HepG2 (cell line): ENCODE data around the gene SCYL1. TPM values are rescaled to one million over a fixed set of nuclear protein-coding genes. Genes with fewer than 3 reads are reported as not detected.

Source experiments
- AKAP8 ChIP-seq: sonication (generic); formaldehyde crosslinking; IDR thresholded peaks from 2 replicates; pipeline ENCODE4 v1.5.1; 2020; ENCODE audit warnings: mild to moderate bottlenecking, missing genetic modification reagents
- BHLHE40 ChIP-seq: IDR thresholded peaks from 2 replicates; pipeline ENCODE4 v1.6.1; 2011; ENCODE audit warnings: low read length, improper control_type of control experiment
- RAD21 ChIP-seq: fragments of 450-650 bp; formaldehyde crosslinking; IDR thresholded peaks from 2 replicates; pipeline ENCODE4 v1.5.0; 2020; ENCODE audit warnings: mild to moderate bottlenecking
- SALL1 ChIP-seq: sonication (generic); formaldehyde crosslinking; IDR thresholded peaks from 2 replicates; pipeline ENCODE4 v1.8.0; 2022; ENCODE audit warnings: mild to moderate bottlenecking, missing genetic modification reagents
- THYN1 ChIP-seq: sonication (generic); formaldehyde crosslinking; IDR thresholded peaks from 2 replicates; pipeline ENCODE4 v1.8.1; 2023; ENCODE audit warnings: low read depth, mild to moderate bottlenecking, moderate library complexity, missing genetic modification reagents, borderline replicate concordance
- ZNF746 ChIP-seq: sonication (generic); formaldehyde crosslinking; IDR thresholded peaks from 2 replicates; pipeline ENCODE4 v1.8.0; 2022; ENCODE audit warnings: mild to moderate bottlenecking, missing genetic modification reagents
- polyA plus RNA-seq, 8 experiments: library from polyadenylated mRNA; depleted of rRNA in 3 of 8; stranded (reverse) in 7 of 8; unstranded in 1 of 8; fragments of >200 nt; fragmentation: Illumina TruSeq in 4 of 8; extraction: Trizol in 4 of 8; gene quantifications; 2 replicates each; pipeline versions ENCODE4 v1.2.1 to v1.2.3, GENCODE V29; 2011 to 2016; ENCODE audit warnings: low read depth in 4 of 8, missing spikeins in 1 of 8, mixed read lengths in 1 of 8; ENCODE audit not compliant: insufficient read depth in 1 of 8
- total RNA-seq, 5 experiments: library from RNA; depleted of rRNA; stranded (reverse); fragments of >200 nt; fragmentation: Illumina TruSeq; extraction: Trizol; gene quantifications; 2 replicates each; pipeline ENCODE4 v1.2.3, GENCODE V29; 2016; ENCODE audit warnings: low read depth in 1 of 5
- TF ChIP-seq, protein P1 (sequence below): sonication (generic); formaldehyde crosslinking; IDR thresholded peaks from 2 replicates; pipeline ENCODE4 v1.8.0; 2022; ENCODE audit warnings: low read depth, missing genetic modification reagents
- TF ChIP-seq, protein P2 (sequence below): sonication (generic); formaldehyde crosslinking; IDR thresholded peaks from 2 replicates; pipeline ENCODE4 v1.9.0; 2022; ENCODE audit warnings: low read depth, missing genetic modification reagents
- TF ChIP-seq, protein P3 (sequence below): sonication (generic); formaldehyde crosslinking; IDR thresholded peaks from 2 replicates; pipeline ENCODE4 v1.8.1; 2022; ENCODE audit warnings: mild to moderate bottlenecking, missing genetic modification reagents
- TF ChIP-seq, protein P4 (sequence below): IDR thresholded peaks from 2 replicates; pipeline ENCODE4 v1.6.1; 2012; ENCODE audit warnings: low read length, improper control_type of control experiment
- TF ChIP-seq, protein P5 (sequence below): sonication (generic); formaldehyde crosslinking; conservative IDR thresholded peaks from 2 replicates; pipeline ENCODE4 v1.4.0; 2020; ENCODE audit warnings: missing genetic modification reagents
- TF ChIP-seq, protein P6 (sequence below): sonication (generic); formaldehyde crosslinking; IDR thresholded peaks from 2 replicates; pipeline ENCODE4 v1.5.1; 2020; ENCODE audit warnings: missing genetic modification reagents, mild to moderate bottlenecking, borderline replicate concordance
- TF ChIP-seq, protein P7 (sequence below): sonication (generic); formaldehyde crosslinking; IDR thresholded peaks from 2 replicates; pipeline ENCODE4 v1.5.1; 2020; ENCODE audit warnings: mild to moderate bottlenecking, missing genetic modification reagents

SCYL1 gene
- total and polyA plus RNA-seq, 2 of the 13 experiments (the other 11 are each of a cell fraction or from before 2014, with no cell fraction given): 65.9 to 103 TPM

DNA sequence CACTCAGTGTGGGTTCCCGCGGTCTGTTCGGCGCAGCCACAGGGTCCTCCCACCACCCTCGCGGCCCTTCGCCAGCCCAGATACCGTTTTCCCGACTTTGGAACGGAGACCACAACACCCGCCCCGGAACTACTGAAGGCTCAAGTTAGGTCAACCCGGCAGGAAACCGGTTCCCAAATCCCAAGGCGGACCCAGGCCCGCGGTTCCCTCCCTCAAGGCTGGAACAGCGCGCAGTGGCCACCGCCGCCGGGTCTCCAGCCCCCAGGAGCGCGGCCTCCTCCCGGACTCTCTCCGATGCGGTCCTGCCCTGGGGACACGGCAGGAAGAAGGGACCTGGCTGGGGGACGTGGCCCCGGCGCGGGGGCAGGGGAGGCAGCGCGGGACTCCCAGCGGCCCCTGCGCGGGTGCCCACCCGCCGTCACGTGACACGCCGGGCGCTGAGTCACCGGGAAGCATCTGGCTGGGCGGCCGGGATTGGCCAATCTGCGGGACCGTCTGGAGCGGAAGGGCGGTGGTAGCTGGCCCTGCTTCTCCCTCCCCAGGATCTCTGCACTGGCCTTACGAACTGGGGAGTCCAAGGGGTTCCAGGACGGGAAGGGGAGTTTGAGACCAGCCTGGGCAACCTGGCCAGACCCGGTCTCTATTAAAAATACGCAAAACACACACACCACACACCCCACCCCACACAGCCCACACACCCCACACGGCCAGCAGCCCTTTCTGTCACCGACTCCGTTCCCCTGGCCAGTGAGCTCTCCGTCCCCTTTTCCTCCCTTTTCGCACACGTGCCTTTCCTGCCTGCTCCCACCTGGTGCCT lies 47.5 kb upstream of the SCYL1 start (continued):
- TF ChIP-seq, protein P1, sequence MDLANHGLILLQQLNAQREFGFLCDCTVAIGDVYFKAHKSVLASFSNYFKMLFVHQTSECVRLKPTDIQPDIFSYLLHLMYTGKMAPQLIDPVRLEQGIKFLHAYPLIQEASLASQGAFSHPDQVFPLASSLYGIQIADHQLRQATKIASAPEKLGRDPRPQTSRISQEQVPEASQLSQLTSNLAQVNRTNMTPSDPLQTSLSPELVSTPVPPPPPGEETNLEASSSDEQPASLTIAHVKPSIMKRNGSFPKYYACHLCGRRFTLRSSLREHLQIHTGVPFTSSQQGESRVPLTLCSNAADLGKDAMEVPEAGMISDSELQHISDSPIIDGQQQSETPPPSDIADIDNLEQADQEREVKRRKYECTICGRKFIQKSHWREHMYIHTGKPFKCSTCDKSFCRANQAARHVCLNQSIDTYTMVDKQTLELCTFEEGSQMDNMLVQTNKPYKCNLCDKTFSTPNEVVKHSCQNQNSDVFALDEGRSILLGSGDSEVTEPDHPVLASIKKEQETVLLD (CRISPR knock-in tag): peak; percentile 67; the same call in 1 of the 2 replicates
- TF ChIP-seq AKAP8: no peak
- TF ChIP-seq THYN1 (CRISPR knock-in tag): no peak
- TF ChIP-seq, protein P2, sequence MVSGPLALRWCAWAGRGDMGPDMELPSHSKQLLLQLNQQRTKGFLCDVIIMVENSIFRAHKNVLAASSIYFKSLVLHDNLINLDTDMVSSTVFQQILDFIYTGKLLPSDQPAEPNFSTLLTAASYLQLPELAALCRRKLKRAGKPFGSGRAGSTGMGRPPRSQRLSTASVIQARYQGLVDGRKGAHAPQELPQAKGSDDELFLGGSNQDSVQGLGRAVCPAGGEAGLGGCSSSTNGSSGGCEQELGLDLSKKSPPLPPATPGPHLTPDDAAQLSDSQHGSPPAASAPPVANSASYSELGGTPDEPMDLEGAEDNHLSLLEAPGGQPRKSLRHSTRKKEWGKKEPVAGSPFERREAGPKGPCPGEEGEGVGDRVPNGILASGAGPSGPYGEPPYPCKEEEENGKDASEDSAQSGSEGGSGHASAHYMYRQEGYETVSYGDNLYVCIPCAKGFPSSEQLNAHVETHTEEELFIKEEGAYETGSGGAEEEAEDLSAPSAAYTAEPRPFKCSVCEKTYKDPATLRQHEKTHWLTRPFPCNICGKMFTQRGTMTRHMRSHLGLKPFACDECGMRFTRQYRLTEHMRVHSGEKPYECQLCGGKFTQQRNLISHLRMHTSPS (CRISPR knock-in tag): peak; percentile 83; the same call in 1 of the 2 replicates
- peak; percentile 80 for TF ChIP-seq ZNF746 (CRISPR knock-in tag)
- TF ChIP-seq, protein P3, sequence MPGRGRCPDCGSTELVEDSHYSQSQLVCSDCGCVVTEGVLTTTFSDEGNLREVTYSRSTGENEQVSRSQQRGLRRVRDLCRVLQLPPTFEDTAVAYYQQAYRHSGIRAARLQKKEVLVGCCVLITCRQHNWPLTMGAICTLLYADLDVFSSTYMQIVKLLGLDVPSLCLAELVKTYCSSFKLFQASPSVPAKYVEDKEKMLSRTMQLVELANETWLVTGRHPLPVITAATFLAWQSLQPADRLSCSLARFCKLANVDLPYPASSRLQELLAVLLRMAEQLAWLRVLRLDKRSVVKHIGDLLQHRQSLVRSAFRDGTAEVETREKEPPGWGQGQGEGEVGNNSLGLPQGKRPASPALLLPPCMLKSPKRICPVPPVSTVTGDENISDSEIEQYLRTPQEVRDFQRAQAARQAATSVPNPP (CRISPR knock-in tag): peak; percentile 82; the same call in 1 of the 2 replicates
- TF ChIP-seq, protein P4, sequence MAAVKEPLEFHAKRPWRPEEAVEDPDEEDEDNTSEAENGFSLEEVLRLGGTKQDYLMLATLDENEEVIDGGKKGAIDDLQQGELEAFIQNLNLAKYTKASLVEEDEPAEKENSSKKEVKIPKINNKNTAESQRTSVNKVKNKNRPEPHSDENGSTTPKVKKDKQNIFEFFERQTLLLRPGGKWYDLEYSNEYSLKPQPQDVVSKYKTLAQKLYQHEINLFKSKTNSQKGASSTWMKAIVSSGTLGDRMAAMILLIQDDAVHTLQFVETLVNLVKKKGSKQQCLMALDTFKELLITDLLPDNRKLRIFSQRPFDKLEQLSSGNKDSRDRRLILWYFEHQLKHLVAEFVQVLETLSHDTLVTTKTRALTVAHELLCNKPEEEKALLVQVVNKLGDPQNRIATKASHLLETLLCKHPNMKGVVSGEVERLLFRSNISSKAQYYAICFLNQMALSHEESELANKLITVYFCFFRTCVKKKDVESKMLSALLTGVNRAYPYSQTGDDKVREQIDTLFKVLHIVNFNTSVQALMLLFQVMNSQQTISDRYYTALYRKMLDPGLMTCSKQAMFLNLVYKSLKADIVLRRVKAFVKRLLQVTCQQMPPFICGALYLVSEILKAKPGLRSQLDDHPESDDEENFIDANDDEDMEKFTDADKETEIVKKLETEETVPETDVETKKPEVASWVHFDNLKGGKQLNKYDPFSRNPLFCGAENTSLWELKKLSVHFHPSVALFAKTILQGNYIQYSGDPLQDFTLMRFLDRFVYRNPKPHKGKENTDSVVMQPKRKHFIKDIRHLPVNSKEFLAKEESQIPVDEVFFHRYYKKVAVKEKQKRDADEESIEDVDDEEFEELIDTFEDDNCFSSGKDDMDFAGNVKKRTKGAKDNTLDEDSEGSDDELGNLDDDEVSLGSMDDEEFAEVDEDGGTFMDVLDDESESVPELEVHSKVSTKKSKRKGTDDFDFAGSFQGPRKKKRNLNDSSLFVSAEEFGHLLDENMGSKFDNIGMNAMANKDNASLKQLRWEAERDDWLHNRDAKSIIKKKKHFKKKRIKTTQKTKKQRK: no peak
- peak; percentile 49; the same call in 1 of the 2 replicates for TF ChIP-seq RAD21
- peak; percentile 91 for TF ChIP-seq BHLHE40
- TF ChIP-seq, protein P5, sequence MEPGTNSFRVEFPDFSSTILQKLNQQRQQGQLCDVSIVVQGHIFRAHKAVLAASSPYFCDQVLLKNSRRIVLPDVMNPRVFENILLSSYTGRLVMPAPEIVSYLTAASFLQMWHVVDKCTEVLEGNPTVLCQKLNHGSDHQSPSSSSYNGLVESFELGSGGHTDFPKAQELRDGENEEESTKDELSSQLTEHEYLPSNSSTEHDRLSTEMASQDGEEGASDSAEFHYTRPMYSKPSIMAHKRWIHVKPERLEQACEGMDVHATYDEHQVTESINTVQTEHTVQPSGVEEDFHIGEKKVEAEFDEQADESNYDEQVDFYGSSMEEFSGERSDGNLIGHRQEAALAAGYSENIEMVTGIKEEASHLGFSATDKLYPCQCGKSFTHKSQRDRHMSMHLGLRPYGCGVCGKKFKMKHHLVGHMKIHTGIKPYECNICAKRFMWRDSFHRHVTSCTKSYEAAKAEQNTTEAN: 0 out of 2 replicates have a peak, but pooled peaks have one; percentile 28
- peak; percentile 81 for TF ChIP-seq SALL1
- TF ChIP-seq, protein P6, sequence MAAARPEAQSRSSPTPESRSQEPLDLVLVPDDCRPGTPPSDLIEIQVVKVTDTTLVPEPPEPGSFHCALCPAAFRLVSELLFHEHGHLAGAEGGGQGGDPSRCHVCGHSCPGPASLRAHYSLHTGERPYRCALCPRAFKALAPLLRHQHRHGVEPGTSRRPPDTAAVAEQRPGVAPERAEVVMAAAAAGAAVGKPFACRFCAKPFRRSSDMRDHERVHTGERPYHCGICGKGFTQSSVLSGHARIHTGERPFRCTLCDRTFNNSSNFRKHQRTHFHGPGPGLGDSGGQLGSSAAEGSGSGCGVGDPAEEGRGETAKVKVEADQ (CRISPR knock-in tag): 0 out of 2 replicates have a peak, but pooled peaks have one; percentile 45
- TF ChIP-seq, protein P7, sequence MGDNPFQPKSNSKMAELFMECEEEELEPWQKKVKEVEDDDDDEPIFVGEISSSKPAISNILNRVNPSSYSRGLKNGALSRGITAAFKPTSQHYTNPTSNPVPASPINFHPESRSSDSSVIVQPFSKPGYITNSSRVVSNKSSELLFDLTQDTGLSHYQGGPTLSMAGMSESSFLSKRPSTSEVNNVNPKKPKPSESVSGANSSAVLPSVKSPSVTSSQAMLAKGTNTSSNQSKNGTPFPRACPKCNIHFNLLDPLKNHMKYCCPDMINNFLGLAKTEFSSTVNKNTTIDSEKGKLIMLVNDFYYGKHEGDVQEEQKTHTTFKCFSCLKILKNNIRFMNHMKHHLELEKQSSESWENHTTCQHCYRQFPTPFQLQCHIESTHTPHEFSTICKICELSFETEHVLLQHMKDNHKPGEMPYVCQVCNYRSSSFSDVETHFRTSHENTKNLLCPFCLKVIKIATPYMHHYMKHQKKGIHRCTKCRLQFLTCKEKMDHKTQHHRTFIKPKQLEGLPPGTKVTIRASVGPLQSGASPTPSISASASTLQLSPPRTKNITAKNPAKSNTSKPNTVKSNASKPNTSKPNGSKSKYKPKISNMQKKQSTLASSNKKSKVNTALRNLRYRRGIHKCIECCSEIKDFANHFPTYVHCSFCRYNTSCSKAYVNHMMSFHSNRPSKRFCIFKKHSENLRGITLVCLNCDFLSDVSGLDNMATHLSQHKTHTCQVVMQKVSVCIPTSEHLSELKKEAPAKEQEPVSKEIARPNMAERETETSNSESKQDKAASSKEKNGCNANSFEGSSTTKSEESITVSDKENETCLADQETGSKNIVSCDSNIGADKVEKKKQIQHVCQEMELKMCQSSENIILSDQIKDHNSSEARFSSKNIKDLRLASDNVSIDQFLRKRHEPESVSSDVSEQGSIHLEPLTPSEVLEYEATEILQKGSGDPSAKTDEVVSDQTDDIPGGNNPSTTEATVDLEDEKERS (CRISPR knock-in tag): peak; percentile 59; the same call in 1 of the 2 replicates
